NCI-H69 (cell line): ENCODE data around the gene IL1RL1.

Experiments
- DNase-seq: peaks from one replicate; lab custom pipeline; 2025; lab: John Stamatoyannopoulos, UW

The IL1RL1 gene

DNA sequence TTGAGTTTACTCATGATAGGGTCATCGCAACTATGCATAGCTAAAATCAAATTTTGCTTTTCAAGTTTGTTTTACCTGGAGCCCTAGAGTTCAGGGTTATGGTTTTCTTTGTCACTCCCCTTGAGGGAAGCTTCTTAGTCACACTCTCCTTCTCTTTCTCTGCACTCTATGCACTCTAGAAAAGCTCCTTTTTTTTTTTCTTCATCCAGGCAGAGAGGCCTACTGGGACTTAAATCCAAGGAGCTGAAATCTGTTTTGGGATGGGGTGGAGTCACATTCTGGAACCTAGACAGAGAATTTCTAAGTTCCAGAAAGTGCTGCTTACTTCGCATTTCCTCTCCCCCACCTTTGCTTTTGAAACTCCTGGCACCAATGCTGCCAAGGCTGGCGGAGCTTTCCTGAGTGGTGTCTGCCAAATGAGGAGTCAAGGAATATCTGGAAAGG is 25.2 kb downstream of the IL1RL1 start:
- DNase-seq = no peak

GRCh38 chr2:102337012-102337411 is 25.6 kb downstream of the IL1RL1 start:
- no peak for DNase-seq

DNA sequence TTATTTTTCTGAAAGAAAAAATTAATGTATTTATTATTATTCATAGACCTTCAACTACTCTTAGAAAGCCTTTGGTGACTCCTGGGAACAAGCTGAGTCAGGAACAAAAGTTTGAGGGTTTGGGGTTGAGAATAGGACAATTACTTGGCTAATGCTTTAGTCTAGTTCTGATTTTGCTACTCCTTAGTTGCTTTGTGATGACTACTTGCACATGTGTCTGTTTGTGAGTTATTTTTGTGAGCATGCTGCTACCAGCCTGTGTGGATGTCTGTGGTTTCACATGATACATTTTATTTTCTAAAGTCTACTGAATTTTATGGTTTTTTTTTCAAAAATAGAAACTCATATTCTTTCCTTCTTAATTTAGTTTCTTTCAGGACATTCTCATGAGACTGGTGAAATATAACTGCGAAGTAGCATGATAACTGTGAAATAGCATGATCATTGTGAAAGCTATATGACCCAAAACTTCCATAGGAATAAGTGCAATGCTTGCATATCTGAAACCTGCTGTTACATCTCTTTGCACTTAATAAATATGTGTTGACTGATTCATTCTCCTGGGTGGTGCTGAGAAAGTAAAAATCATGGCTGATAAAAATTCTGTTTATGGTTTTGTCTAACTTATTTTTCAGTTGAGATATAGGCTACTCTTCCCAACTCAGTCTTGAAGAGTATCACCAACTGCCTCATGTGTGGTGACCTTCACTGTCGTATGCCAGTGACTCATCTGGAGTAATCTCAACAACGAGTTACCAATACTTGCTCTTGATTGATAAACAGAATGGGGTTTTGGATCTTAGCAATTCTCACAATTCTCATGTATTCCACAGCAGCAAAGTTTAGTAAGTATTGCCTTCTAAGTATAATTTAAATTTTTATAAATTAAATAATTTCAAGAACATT is 26.4 kb downstream of the IL1RL1 start:
- no peak for DNase-seq

- DNase-seq = no peak
These were observed 29.4 kb downstream of the IL1RL1 start for GRCh38 chr2:102340778-102341177.

DNA sequence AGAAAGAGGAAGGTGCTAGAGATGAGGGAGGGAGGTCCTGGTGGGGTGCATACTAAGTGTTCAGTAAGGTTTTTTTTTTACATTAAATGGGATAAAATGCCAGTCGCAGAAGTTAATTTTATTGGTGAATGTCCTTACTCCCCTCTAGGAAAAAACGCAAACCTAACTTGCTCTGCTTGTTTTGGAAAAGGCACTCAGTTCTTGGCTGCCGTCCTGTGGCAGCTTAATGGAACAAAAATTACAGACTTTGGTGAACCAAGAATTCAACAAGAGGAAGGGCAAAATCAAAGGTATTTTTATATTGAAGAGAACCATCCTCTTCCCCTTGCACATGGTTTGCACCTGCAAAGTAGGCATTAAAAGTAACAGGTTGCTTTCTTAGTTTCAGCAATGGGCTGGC is 31.5 kb downstream of the IL1RL1 start:
- DNase-seq = no peak

DNA sequence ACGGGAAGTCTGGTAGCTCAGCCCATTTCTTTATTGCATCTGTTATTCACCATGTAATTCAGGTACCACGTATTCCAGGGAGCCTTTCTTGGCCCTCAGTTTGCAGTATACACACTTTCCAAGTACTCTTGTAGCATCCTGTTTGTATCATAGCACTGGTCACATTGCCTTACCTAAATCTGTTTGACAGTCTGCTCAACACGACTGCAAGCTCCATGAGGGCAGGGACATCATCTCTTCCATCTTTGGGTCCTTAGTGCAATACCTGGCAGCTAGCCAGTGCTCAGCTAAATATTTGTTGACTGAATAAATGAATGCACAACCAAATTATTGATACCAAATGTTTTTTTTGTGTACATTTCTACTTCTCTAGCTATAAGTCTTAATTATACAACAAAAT is 33.0 kb downstream of the IL1RL1 start:
- no peak for DNase-seq

GRCh38 chr2:102345329-102345920 is 34.1 kb downstream of the IL1RL1 start:
- no peak for DNase-seq

DNA sequence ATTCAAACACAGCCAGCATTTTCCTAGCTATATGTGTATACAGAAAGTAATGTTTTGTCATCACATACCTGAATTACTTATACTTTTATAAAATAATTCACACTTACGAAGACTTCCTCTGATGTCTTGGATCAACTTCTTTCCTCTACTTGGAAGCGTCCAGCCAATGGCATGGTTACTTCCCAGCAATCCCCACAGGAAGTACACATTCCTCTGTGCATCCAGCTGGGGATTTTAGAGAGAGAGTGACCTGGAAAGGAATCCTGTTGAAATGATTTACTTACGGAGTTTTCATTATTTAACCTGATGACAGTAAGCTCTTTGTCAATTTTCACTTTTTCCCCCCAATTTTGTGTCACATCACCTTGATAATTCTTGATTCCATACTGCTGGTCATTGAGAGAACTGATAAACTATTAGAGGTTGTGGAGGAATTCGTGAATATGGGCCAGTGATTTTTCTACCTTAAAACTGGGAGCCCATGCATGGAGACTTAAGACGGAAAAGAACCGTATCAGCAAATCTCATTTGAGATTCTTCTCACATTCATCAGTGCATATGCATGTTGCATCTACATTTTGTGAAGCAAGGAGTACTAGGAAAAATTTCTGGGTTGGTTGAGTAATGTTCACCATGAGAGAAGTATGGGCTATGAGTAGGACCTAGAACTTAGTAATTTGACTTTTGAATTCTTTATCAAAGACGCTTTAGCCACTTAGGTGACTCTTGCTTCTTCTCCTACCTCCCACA is 35.2 kb downstream of the IL1RL1 start:
- DNase-seq = no peak

DNA sequence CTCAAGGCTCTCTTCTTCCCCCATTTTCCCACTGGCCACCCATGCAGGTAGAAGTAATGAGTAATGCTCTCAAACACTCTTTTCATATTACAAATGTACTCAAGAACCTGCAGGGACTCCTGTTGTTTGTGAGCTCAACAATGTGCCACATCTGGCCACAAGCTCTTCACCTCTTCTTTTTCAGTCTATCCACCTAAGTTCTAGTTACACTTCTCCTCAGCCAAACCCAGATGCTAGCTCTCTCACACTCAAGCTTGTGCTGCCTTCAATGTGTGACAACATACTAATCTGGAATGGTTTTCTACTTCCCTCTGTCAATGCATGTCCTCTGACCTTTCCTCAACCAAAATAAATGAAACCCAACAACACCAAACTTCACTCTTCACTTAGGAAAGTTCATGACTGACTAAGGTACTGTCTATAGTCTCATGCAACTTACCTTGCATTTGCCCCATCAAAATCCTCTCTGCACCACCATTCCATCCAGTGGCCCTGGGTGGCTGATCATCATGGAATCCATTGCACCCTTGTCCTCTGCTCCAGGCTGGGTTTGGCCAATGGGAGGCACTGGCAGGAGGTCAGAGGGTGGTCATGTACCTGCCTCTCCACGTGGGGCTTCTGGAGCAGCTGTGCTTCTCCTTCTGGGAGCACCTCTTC is 38.9 kb downstream of the IL1RL1 start:
- peak; percentile 3 for DNase-seq

GRCh38 chr2:102355526-102356380 is 44.4 kb downstream of the IL1RL1 start, which contains the start of gene IL18R1:
Gene IL18R1, plus strand, starts transcription at chr2:102355796. Its CDS starts 6,865 bp downstream, at chr2:102362661.
- peak; percentile 49 for DNase-seq

DNA sequence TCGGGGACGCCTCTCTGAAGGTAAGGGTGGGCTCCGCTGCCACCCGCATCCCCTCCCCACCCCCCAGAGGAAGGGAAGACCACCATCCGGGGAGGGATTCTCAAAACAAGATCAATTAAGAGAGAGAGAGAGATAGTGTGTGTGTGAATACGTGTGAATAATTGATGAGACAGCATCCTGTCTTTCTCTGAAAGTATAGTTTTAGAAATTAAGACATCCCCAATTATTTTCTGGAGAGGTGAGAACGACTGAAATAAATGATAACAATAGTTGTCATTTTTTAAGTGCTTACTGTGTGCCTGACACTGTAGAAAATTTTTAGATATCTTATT is 45.0 kb downstream of the IL1RL1 start:
- no peak for DNase-seq

DNA sequence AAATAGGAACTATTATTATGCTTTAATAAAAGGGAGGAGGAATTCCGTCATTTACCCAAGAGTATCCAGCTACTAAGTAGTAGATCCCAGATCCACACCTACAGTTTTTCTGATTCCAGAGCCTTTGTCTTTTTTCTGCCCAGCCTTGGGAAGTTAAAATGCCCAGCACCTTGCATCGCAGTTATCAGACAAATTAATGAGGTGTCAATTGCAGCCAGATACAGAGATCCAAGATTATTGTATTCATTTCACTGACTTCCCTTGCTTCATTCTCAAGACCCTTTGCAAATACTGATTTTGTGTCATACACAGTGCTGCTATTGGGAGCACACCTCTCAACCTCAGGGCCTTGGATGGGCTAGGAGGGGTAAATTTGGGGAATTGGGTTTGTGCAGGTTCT is 45.4 kb downstream of the IL1RL1 start:
- no peak for DNase-seq

- DNase-seq = no peak
These were observed 46.6 kb downstream of the IL1RL1 start for GRCh38 chr2:102357937-102358336.

DNA sequence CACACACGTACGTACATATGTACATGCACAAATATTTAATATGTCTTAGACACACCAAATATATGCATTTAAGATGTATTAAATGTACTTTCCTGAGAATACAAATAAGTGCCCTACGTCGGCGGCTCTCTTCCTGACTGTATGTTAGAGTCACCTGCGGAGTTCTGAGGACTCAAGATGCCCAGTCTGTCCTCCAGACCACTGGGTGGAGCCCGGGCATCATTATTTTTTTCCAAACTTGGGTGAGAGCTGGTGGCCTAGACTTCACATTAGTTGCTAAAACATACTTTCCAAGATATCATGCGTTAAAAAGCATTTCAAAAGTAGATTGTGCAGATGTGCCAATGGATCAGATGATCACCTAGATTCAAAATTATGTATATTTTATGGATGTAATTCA is 47.1 kb downstream of the IL1RL1 start:
- DNase-seq = no peak

- no peak for DNase-seq
These were observed 48.2 kb downstream of the IL1RL1 start for GRCh38 chr2:102359527-102359926.

GRCh38 chr2:102361632-102362241 is 50.4 kb downstream of the IL1RL1 start:
- DNase-seq = no peak

GRCh38 chr2:102365763-102366162 is 54.4 kb downstream of the IL1RL1 start:
- DNase-seq = no peak

- no peak for DNase-seq
These were observed 55.2 kb downstream of the IL1RL1 start for GRCh38 chr2:102366406-102367112.

GRCh38 chr2:102367331-102367971 is 56.1 kb downstream of the IL1RL1 start:
- no peak for DNase-seq
